ENCODE data around the gene ZNF287.
"Not testable (repeated sequence)": the region's sequence is repeated elsewhere in the genome, so short reads cannot be mapped to it uniquely, and the experiment has no call there.

The ZNF287 gene

GRCh38 chr17:16537130-16537458, 31.9 kb downstream of the ZNF287 start:
- DNase-seq, result no peak
- TF ChIP-seq GATA1 (IDR thresholded peaks at IDR 0.05; ENCODE audit: low read depth, low read length) (no peak), POLR2A (IDR thresholded peaks at IDR 0.05; ENCODE audit: low read length) (no peak)

GRCh38 chr17:16534236-16534635, 34.8 kb downstream of the ZNF287 start:
- no peak for TF ChIP-seq GATA1 (IDR thresholded peaks at IDR 0.05; ENCODE audit: low read depth, low read length)
- no peak for TF ChIP-seq POLR2A (IDR thresholded peaks at IDR 0.05; ENCODE audit: low read length)

DNA sequence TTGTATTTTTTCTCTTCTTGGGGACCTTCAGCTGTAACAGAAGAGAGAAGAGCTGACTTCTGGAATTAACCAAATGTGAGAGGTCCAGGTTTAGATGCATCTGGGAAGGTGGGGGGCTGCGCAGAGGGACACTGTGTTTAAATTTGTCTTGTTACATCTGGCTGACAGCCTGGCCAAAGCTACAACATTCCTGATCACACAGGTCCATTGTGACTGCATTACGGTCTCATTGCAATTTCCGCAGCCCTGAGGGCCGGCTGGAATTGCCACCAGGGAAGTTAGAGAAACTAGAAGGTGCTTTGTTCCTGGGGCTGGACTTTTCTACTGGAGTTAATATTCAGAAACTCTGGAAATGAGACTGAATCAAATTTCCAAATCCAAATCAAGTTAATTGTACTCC, 39.1 kb downstream of the ZNF287 start:
- no peak for DNase-seq
- TF ChIP-seq GATA1 (IDR thresholded peaks at IDR 0.05; ENCODE audit: low read depth, low read length), result no peak

More at GRCh38 chr17:16534236-16534635, 34.8 kb downstream of the ZNF287 start:
- no peak for DNase-seq

DNA sequence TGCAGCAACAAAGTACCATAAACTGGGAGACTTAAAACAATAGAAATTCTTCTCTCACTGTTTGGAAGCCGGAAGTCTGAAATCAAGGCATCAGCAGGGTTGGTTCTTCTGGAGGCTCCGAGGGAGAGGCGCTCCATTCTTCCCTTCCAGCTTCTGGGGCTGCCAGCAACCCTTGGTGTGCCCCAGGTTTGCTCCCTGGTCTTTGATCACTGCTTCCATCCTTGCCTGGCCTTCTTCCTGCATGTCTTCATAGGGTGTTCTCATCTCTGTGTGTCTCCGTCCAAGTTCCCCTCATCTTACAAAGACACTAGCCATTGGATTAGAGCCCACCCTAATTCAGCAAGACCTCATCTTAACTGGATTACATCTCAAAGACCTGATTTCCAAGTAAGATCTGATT, 41.7 kb downstream of the ZNF287 start:
- no peak for TF ChIP-seq GATA1 (IDR thresholded peaks at IDR 0.05; ENCODE audit: low read depth, low read length)
- no peak for DNase-seq

DNA sequence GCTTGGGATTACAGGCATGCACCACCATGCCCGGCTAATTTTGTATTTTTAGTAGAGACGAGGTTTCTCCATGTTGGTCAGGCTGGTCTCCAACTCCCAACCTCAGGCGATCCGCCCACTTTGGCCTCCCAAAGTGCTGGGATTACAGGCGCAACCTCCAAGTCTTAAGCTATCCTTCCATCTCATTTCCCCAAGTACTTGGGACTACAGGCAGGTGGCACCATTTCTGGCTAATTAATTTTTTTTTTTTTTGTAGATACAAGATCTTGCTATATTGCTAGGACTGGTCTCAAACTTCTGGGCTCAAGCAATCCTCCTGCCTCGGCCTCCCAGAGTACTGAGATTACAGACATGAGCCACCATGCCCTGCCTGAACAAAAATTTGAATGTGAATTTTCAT, 43.4 kb downstream of the ZNF287 start:
- DNase-seq, result not testable (repeated sequence)

DNA sequence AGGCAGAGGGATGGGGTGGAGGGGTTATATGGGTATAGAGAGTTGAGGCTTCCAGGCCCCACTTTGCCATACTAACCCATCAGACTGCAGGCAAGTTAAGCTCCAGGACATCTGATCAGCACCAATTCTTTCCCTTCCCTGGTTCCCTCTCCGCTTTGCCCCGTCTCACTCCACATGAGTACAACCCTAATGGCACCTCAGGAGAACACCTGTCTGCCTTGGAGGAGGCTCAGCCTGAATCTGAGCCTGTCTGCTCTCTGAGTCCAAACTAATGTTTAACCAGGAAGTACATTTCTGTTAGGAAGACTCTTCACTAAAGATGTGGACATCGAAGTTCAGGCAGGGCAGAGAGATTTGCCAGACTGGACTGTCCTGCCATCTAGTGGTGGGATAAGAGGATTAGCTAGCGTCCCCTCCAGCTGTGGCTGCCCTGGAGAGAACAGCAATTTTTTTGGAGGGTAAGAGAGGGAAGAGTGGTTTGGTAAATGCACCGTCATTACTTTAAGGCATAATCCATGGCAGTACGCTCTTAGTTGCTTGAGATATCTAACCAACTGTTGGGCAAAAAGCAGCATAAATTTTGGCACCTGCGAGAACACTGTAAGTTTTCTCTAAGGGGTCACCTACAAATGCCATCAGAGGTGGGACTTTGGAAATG, 47.8 kb downstream of the ZNF287 start:
- TF ChIP-seq POLR2A (IDR thresholded peaks at IDR 0.05; ENCODE audit: low read length) (no peak), GATA1 (IDR thresholded peaks at IDR 0.05; ENCODE audit: low read depth, low read length) (no peak)
- DNase-seq, result peak; percentile 83 to 89

- TF ChIP-seq GATA1 (IDR thresholded peaks at IDR 0.05; ENCODE audit: low read depth, low read length), result no peak
- no peak for TF ChIP-seq POLR2A (IDR thresholded peaks at IDR 0.05; ENCODE audit: low read length)
Observed at GRCh38 chr17:16519021-16519420, 50.0 kb downstream of the ZNF287 start.

GRCh38 chr17:16517477-16517876, 51.5 kb downstream of the ZNF287 start:
- TF ChIP-seq POLR2A (IDR thresholded peaks at IDR 0.05; ENCODE audit: low read length), result no peak
- no peak for TF ChIP-seq GATA1 (IDR thresholded peaks at IDR 0.05; ENCODE audit: low read depth, low read length)
- DNase-seq, result no peak

More at GRCh38 chr17:16519021-16519420, 50.0 kb downstream of the ZNF287 start:
- no peak for DNase-seq

- no peak for DNase-seq
- TF ChIP-seq GATA1 (IDR thresholded peaks at IDR 0.05; ENCODE audit: low read depth, low read length) (no peak), POLR2A (IDR thresholded peaks at IDR 0.05; ENCODE audit: low read length) (no peak)
Observed at GRCh38 chr17:16516594-16517051, 52.4 kb downstream of the ZNF287 start.

- TF ChIP-seq POLR2A (IDR thresholded peaks at IDR 0.05; ENCODE audit: low read length) (no peak), GATA1 (IDR thresholded peaks at IDR 0.05; ENCODE audit: low read depth, low read length) (no peak)
- DNase-seq, result no peak
Observed at GRCh38 chr17:16515933-16516332, 53.1 kb downstream of the ZNF287 start.

- no peak for TF ChIP-seq GATA1 (IDR thresholded peaks at IDR 0.05; ENCODE audit: low read depth, low read length)
- no peak for TF ChIP-seq POLR2A (IDR thresholded peaks at IDR 0.05; ENCODE audit: low read length)
- no peak for DNase-seq
Observed at GRCh38 chr17:16513873-16514272, 55.1 kb downstream of the ZNF287 start.

- TF ChIP-seq GATA1 (IDR thresholded peaks at IDR 0.05; ENCODE audit: low read depth, low read length) (no peak), POLR2A (IDR thresholded peaks at IDR 0.05; ENCODE audit: low read length) (no peak)
- DNase-seq, result no peak
Observed at GRCh38 chr17:16512011-16512410, 57.0 kb downstream of the ZNF287 start.

DNA sequence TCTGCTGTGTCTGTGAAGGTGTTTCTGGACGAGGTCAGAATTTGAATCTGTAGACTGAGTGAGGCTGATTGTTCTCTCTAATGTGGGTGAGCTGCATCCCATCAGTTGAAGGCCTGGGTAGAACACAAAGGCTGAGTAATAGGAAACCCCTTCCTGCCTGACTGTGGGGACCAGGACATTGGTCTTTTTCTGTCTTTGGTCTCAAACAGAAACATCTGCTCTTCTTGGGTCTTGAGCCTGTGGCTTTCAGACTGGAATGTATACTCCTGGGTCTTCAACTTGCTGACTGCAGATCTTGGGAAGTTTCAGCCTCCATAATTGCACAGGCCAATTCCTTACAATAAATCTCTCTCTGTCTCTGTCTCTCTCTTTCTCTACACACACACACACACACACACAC, 57.4 kb downstream of the ZNF287 start:
- no peak for TF ChIP-seq GATA1 (IDR thresholded peaks at IDR 0.05; ENCODE audit: low read depth, low read length)
- no peak for TF ChIP-seq POLR2A (IDR thresholded peaks at IDR 0.05; ENCODE audit: low read length)
- DNase-seq, result no peak

DNA sequence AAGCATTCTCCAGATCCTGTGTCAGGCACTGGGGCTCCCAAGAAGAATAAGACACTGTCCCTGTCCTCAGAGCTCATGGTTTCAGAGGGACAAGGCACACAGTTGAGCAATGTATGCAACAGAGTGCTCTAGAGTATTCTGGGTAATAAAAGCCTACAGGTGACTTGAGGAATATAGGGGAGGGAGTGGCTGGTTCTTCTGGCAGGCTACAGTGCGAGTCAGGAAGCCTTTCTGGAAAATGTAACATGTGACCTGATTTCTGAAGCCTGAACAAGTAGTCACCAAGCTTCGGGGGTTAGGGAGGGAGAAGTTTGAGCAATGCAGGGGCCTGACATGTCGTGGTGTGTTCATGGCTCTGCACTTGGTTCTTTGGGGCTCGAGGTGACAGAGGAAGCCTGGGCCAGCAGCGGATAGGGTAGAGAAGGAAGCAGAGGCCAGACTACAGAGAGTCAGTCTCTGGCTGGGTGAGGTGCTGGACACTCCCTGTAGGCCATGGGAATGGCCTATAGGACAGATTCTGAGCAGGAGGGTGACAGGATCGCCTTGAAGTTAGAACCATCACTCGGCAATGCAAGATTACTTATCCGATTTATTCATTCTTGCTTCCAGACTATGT, 61.0 kb downstream of the ZNF287 start:
- no peak for DNase-seq
- TF ChIP-seq POLR2A (IDR thresholded peaks at IDR 0.05; ENCODE audit: low read length) (no peak), GATA1 (IDR thresholded peaks at IDR 0.05; ENCODE audit: low read depth, low read length) (no peak)

- TF ChIP-seq POLR2A (IDR thresholded peaks at IDR 0.05; ENCODE audit: low read length) (no peak), GATA1 (IDR thresholded peaks at IDR 0.05; ENCODE audit: low read depth, low read length) (no peak)
- no peak for DNase-seq
Observed at GRCh38 chr17:16506188-16506587, 62.8 kb downstream of the ZNF287 start.
